ENCODE measurements around the gene RFPL4A.

GRCh38 chr19:55723491-55723890 lies 35.4 kb upstream of the RFPL4A start:
- no peak for TF ChIP-seq EZH2 (IDR thresholded peaks at IDR 0.05; ENCODE audit: low read length, missing control alignments)
- no peak for TF ChIP-seq CTCF (conservative IDR thresholded peaks at IDR 0.05 in 1 of 2, IDR thresholded peaks at IDR 0.05 in 1 of 2; ENCODE audit: low read depth in 1 of 2, low read length in 2 of 2)
